Ascending aorta (tissue), 2 donors: ENCODE results near the gene CDK17. TPM values are rescaled to one million over a fixed set of nuclear protein-coding genes. Genes with fewer than 3 reads are reported as not detected.
"Not testable (repeated sequence)": the region's sequence is repeated elsewhere in the genome, so short reads cannot be mapped to it uniquely, and the experiment has no call there.

Experiments
- DNase-seq, 2 donors: peaks; one replicate each; pipeline ENCODE4 v3.0.0-alpha.2; 2019; ENCODE audit warnings: low spot score in 2 of 2
- H3K27ac ChIP-seq, 2 donors: fragments of 200-600 bp; sonication (generic); one replicate each; pipeline ENCODE4 v1.5.1; 2016 to 2017; ENCODE audit warnings: mild to moderate bottlenecking in 1 of 2
- H3K27me3 ChIP-seq: fragments of 200-600 bp; sonication (generic); one replicate; pipeline ENCODE4 v1.5.1; 2017
- H3K36me3 ChIP-seq, 2 donors: fragments of 200-600 bp; sonication (generic); one replicate each; pipeline ENCODE4 v1.5.1; 2016
- H3K4me1 ChIP-seq, 2 donors: fragments of 200-600 bp; sonication (generic); one replicate each; pipeline ENCODE4 v1.5.1; 2016 to 2017; ENCODE audit warnings: mild to moderate bottlenecking in 1 of 2
- H3K4me3 ChIP-seq, 2 donors: fragments of 200-600 bp; sonication (generic); one replicate each; pipeline ENCODE4 v1.5.1; 2016 to 2017; ENCODE audit warnings: mild to moderate bottlenecking in 1 of 2
- H3K9me3 ChIP-seq, 2 donors: fragments of 200-600 bp; sonication (generic); one replicate each; pipeline ENCODE4 v1.5.1; 2016
- intact Hi-C: fragments of 100-400 bp; cut with DNase I; formaldehyde crosslinking; loops from one replicate; pipeline ENCODE4 v1.15.1; 2023
- total RNA-seq: library from RNA; depleted of rRNA; stranded (reverse); fragments of >200 nt; gene quantifications from one replicate; pipeline ENCODE4 v1.1.0, GENCODE V29; 2016
- TF ChIP-seq, protein P1 (sequence below), 3 experiments: fragments of 200-600 bp in 2 of 3; fragments of 450-650 bp in 1 of 3; sonication (generic) in 2 of 3; IDR thresholded peaks; one replicate each; pipeline ENCODE4 v1.5.1; 2016 to 2019; ENCODE audit warnings: antibody characterized with exemption in 3 of 3, mild to moderate bottlenecking in 1 of 3, moderate library complexity in 1 of 3

Gene CDK17
- total RNA-seq, 1 donor from 2014 or later = 49.7 TPM

DNA sequence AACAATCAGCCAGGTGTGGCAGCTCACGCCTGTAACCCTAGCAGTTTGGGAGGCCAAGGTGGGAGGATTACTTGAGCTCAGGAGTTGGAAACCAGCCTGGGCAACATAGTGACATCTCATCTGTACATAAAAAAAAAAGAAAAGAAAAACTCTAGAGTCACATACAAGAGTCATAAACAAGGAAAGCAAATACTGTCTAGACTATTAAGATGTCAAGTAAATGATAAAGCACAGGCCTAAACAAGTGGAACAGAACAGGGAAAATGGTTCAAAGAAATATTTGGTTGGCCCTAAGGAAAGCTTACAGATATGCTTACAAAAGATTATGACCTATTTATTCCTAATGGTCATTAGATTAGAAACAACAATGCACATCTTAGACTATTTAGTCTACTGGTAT, 12.3 kb downstream of the CDK17 start:
- Histone ChIP-seq H3K27me3 (no peaks in the 10 kb centered on the region), H3K9me3 (no peaks in the 10 kb centered on the region), H3K4me1 (peaks cover 0 to 15% of the 10 kb centered on the region in 2 donors), H3K36me3 (no peaks in the 10 kb centered on the region), H3K27ac (no peak overlapping the region), H3K4me3 (no peak overlapping the region)
- no peak for DNase-seq
- TF ChIP-seq, protein P1, sequence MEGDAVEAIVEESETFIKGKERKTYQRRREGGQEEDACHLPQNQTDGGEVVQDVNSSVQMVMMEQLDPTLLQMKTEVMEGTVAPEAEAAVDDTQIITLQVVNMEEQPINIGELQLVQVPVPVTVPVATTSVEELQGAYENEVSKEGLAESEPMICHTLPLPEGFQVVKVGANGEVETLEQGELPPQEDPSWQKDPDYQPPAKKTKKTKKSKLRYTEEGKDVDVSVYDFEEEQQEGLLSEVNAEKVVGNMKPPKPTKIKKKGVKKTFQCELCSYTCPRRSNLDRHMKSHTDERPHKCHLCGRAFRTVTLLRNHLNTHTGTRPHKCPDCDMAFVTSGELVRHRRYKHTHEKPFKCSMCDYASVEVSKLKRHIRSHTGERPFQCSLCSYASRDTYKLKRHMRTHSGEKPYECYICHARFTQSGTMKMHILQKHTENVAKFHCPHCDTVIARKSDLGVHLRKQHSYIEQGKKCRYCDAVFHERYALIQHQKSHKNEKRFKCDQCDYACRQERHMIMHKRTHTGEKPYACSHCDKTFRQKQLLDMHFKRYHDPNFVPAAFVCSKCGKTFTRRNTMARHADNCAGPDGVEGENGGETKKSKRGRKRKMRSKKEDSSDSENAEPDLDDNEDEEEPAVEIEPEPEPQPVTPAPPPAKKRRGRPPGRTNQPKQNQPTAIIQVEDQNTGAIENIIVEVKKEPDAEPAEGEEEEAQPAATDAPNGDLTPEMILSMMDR (IDR thresholded peaks at IDR 0.05) = no peak
- intact Hi-C loops = no loop called here

DNA sequence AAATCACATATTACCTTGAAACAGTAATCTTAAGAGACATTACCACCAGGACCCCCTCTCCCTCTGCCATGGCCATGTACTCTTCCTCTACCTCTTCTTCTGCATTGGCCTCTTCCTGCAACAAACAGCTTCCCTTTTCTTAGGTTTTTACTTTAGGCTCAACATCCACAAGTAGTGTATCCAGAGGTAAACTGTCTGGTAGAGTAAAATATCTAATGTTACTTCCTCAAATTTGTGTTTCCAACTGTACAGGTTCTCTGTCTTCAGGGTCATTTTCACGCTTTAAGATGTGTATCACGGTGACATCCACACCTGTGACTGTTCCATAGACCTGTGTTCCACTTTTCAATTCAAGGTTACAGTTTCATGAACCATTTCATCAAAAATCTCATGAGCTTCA, 13.4 kb downstream of the CDK17 start:
- no peak for DNase-seq
- no peak overlapping the region for H3K27ac ChIP-seq
- H3K4me1 ChIP-seq = peaks cover 0 to 9% of the 10 kb centered on the region in 2 donors
- H3K4me3 ChIP-seq = no peak overlapping the region
- intact Hi-C loops = no loop called here
- no peaks in the 10 kb centered on the region for H3K36me3 ChIP-seq
- TF ChIP-seq, protein P1 (IDR thresholded peaks at IDR 0.05) = no peak
- H3K27me3 ChIP-seq = no peaks in the 10 kb centered on the region
- peaks cover 0 to 4% of the 10 kb centered on the region in 2 donors for H3K9me3 ChIP-seq

DNA sequence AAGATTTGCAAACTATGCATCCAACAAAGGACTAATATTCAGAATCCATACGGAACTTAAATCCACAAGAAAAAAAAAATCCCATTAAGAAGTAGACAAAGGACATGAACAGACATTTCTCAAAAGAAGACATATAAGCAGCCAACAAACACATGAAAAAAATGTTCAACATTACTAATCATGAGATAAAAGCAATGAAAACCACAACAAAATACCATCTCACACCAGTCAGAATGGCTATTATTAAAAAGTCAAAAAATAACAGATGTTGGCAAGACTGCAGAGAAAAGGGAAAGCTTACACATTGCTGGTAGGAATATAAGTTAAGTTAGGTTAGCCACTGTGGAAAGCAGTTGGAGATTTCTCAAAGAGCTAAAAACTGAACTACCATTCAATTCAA, 16.2 kb downstream of the CDK17 start:
- intact Hi-C loops = no loop called here
- H3K4me1 ChIP-seq = peaks cover 0 to 9% of the 10 kb centered on the region in 2 donors
- H3K27ac ChIP-seq = no peak overlapping the region
- TF ChIP-seq, protein P1 (IDR thresholded peaks at IDR 0.05) = no peak
- no peak overlapping the region for H3K4me3 ChIP-seq
- H3K9me3 ChIP-seq = peaks cover 0 to 4% of the 10 kb centered on the region in 2 donors
- H3K27me3 ChIP-seq = no peaks in the 10 kb centered on the region
- no peaks in the 10 kb centered on the region for H3K36me3 ChIP-seq
- no peak for DNase-seq

DNA sequence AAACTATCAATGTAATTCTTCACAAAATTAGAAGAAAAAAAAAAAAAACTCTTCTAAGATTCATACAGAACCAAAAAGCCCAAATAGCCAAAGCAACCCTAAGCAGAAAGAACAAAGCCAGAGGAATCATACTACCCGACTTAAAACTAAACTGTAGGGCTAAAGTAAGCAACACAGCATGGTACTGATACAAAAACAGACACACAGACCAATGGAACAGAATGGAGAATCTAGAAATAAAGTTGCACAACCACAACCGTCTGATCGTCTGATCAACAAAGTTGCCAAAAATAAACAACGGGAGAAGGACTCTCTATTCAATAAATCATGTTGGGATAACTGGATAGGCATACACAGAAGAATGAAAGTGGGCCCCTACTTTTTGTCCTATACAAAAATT, 16.9 kb downstream of the CDK17 start:
- TF ChIP-seq, protein P1 (IDR thresholded peaks at IDR 0.05) = no peak
- Histone ChIP-seq H3K27me3 (no peaks in the 10 kb centered on the region), H3K36me3 (no peaks in the 10 kb centered on the region), H3K4me1 (peaks cover 0 to 9% of the 10 kb centered on the region in 2 donors), H3K27ac (no peak overlapping the region), H3K9me3 (peaks cover 0 to 4% of the 10 kb centered on the region in 2 donors), H3K4me3 (no peak overlapping the region)
- intact Hi-C loops = no loop called here
- no peak for DNase-seq

DNA sequence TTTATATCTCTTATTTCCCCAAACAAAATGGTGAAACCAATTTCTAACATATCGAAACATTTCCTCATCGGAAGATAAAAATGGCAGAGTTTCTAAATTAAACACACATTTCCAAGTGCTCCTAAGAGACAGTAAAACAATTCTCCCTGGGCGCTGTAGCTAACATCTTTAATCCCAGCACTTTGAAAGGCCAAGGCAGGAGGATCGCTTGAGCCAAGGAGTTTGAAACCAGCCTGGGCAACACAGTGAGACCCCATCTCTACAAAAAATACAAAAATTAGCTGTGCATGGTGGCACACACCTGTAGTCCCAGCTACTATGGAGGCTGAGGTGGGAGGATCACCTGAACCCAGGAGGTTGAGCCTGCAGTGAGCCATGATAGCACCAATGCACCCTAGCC, 20.5 kb downstream of the CDK17 start:
- H3K27me3 ChIP-seq, H3K4me3 ChIP-seq, H3K9me3 ChIP-seq, DNase-seq, H3K27ac ChIP-seq, intact Hi-C loops, H3K36me3 ChIP-seq, H3K4me1 ChIP-seq: not testable (repeated sequence)

DNA sequence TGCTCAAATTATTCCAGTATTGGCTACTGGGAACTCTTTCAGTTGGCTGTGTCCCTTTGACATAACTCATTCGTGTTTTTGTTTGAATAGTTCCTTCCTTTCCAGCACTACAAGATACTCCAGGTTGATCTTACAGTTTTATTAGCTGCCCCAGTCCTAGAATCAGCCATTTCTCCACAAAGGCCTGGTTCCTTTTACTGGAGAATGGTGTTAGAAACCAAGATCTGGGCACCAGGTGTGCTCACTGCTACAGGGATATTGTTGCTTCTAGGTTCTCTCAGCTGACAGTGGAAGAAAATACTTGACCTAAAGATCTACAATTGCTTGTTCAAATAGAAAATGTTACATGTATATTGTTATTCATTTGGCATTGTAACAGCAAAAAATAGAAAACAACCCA, 21.9 kb downstream of the CDK17 start:
- intact Hi-C loops = no loop called here
- no peaks in the 10 kb centered on the region for H3K27me3 ChIP-seq
- no peak for DNase-seq
- peaks cover 0 to under 1% of the 10 kb centered on the region in 2 donors for H3K4me1 ChIP-seq
- no peak overlapping the region for H3K4me3 ChIP-seq
- no peak overlapping the region for H3K27ac ChIP-seq
- TF ChIP-seq, protein P1 (IDR thresholded peaks at IDR 0.05) = no peak
- no peaks in the 10 kb centered on the region for H3K36me3 ChIP-seq
- peaks cover 0 to 4% of the 10 kb centered on the region in 2 donors for H3K9me3 ChIP-seq
